Measurements from ENCODE around the gene FMN1. TPM values are rescaled to one million over a fixed set of nuclear protein-coding genes. Genes with fewer than 3 reads are reported as not detected.
A peak's percentile ranks its signal among the peaks of the same experiment; 100 is the strongest.

Gene FMN1
- total and polyA plus RNA-seq, 2 of the 8 experiments (the other 6 are each of a cell fraction or from before 2014, with no cell fraction given): 0.27 to 3.7 TPM

DNA sequence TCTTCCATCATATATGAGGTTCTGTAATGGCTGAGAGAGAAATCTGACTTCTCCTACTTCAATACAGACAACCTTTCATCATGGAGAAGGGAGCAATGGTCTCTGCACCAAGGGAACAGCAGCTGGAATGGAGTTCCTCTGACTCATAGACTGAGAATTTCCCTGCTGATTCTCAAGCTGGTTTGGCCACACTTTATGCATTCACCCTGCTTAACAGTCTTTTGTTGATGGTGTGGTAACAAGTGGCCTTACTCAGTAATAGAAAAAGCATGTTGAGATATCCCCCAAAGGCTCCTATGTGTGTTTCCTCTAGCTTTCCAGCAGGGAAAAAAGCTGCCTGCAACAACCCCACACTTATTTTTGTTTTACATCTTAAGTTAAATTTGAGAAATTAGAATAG is 338.6 kb downstream of the FMN1 start (continued):
- TF ChIP-seq EZH2 (IDR thresholded peaks at IDR 0.05; ENCODE audit: low read depth, low read length, severe bottlenecking) (no peak), RAD21 (IDR thresholded peaks at IDR 0.05 in 1 of 2, conservative IDR thresholded peaks at IDR 0.05 in 1 of 2; ENCODE audit: low read depth in 2 of 2, low read length in 2 of 2) (no peak), TEAD4 (IDR thresholded peaks at IDR 0.05; ENCODE audit: low read depth, low read length) (peak; percentile 48; the same call in 1 of the 2 replicates), JUN (IDR thresholded peaks at IDR 0.05; ENCODE audit: low read depth, low read length) (peak; percentile 45; the same call in 1 of the 2 replicates), SAP30 (IDR thresholded peaks at IDR 0.05; ENCODE audit: insufficient read depth, insufficient replicate concordance, low read length) (no peak), RXRA (IDR thresholded peaks at IDR 0.05; ENCODE audit: insufficient read depth, low read depth, low read length) (no peak), CTBP2 (IDR thresholded peaks at IDR 0.05; ENCODE audit: borderline replicate concordance, insufficient read depth, insufficient read length, low read length) (no peak), RFX5 (IDR thresholded peaks at IDR 0.05; ENCODE audit: borderline replicate concordance, low read depth, low read length) (no peak), JUND (IDR thresholded peaks at IDR 0.05; ENCODE audit: low read length) (peak; percentile 91)
- TF ChIP-seq, protein P1, sequence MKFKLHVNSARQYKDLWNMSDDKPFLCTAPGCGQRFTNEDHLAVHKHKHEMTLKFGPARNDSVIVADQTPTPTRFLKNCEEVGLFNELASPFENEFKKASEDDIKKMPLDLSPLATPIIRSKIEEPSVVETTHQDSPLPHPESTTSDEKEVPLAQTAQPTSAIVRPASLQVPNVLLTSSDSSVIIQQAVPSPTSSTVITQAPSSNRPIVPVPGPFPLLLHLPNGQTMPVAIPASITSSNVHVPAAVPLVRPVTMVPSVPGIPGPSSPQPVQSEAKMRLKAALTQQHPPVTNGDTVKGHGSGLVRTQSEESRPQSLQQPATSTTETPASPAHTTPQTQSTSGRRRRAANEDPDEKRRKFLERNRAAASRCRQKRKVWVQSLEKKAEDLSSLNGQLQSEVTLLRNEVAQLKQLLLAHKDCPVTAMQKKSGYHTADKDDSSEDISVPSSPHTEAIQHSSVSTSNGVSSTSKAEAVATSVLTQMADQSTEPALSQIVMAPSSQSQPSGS (IDR thresholded peaks at IDR 0.05; ENCODE audit: low read length): no peak
